SK-N-MC (cell line): ENCODE measurements around the gene NPC1.
A peak's percentile ranks its signal among the peaks of the same experiment; 100 is the strongest.
"Not testable (repeated sequence)": the region's sequence is repeated elsewhere in the genome, so short reads cannot be mapped to it uniquely, and the experiment has no call there.

Source experiments
- DNase-seq: peaks from one replicate; pipeline ENCODE4 v3.0.0-alpha.2; 2011; ENCODE audit warnings: low read depth, low spot score
- H3K27ac ChIP-seq: fragments of 200-600 bp; sonication (generic); 2 replicates; pipeline ENCODE4 v1.5.1; 2016; ENCODE audit warnings: mixed run types
- H3K36me3 ChIP-seq: fragments of 200-600 bp; sonication (generic); 2 replicates; pipeline ENCODE4 v1.6.1; 2017; ENCODE audit warnings: antibody characterized with exemption, low read length, mixed read lengths; ENCODE audit not compliant: insufficient read depth
- H3K4me3 ChIP-seq: fragments of 200-600 bp; sonication (generic); 2 replicates; pipeline ENCODE4 v1.5.1; 2016
- H3K9ac ChIP-seq: fragments of 200-600 bp; sonication (generic); 2 replicates; pipeline ENCODE4 v1.8.0; 2017; ENCODE audit warnings: mixed run types, mixed read lengths; ENCODE audit not compliant: insufficient read length
- H3K9me3 ChIP-seq: fragments of 200-600 bp; sonication (generic); 2 replicates; pipeline ENCODE4 v1.6.1; 2017; ENCODE audit warnings: low read depth, mild to moderate bottlenecking, antibody characterized with exemption, low read length, moderate library complexity, mixed read lengths
- EZH2 ChIP-seq: fragments of 200-600 bp; sonication (generic); IDR thresholded peaks from one replicate; pipeline ENCODE4 v1.6.1; 2017; ENCODE audit warnings: antibody characterized with exemption
- FOXP2 ChIP-seq: optimal IDR thresholded peaks from 2 replicates; pipeline ENCODE3; 2011; ENCODE audit warnings: mild to moderate bottlenecking, moderate library complexity; ENCODE audit not compliant: insufficient read depth; ENCODE audit errors: extremely low read length, control extremely low read depth
- POLR2AphosphoS5 ChIP-seq: IDR thresholded peaks from 2 replicates; pipeline ENCODE4 v1.6.1; 2012; ENCODE audit warnings: mild to moderate bottlenecking, low read depth, low read length, borderline replicate concordance

Gene NPC1

DNA sequence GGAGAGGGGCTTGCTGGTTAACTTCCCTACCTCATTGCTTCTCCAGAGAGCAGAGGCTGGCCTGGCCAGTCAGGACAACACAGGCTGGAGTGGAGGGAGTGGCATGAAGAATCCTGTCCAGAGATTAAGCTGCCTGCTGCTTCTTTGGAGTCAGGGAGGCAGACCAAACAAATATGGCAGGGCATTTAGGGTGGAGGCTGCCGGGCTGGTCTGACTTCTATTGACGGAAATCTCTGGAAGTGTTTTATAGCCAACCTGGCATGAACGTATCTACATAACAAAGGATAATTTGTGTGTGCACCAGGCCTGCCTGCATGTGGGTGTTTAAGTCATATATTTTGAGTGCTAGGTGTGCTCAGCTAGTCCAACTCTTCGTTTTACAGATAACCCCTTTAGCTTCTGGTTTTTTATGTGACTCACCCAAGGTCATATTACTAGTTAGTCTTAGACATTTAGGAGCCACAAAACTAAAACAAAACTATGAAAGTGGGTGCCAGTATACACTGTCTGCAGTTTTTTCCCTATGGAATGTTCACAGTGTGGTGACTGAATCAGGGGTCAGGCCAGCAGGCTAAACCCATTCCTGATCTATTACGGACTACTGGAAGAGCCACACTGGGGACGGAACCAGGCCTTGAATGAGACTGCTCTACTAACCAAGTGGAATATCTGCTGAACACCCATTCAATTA, 5.5 kb downstream of the NPC1 start:
- Histone ChIP-seq H3K36me3 (no peaks in the 10 kb centered on the region), H3K9ac (no peak overlapping the region), H3K4me3 (no peak overlapping the region), H3K9me3 (no peaks in the 10 kb centered on the region), H3K27ac (no peak overlapping the region)
- no peak for DNase-seq
- TF ChIP-seq FOXP2 (no peak), EZH2 (no peak), POLR2AphosphoS5 (no peak)

DNA sequence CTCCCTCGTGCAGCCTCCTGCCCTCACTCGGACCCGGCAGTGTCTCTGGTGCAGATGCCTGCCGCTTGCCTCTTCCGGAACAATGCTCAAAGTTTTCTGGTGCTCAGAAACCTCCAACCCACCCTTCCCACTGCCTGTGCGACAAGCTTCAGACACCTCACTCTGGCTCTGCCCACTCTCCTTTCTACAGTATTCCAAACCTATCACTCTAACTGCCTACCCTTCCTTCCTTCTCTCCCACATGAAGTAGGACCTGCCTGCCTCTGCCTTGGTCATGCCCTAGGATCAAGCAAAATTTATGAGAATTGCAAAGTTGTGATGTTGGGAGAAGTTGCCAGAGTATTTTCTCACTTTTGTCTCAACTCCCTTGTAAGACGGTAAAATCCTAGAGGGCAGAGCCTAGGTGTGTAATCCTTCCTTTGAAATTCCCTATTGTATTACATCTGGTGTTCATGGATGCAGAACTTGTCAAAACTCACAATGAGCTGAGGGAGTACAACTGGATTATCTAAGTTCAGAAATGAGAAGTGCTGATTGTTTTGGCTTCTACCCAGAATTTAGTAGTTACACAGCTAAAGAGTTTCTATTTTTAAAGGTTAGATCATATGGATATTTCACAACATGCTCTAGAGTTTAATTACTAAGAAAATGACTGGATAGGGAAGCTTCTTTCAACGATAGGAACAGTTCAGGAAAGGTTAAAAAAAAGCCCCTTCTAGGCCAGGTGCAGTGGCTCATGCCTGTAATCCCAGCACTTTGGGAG, 7.2 kb downstream of the NPC1 start:
- Histone ChIP-seq H3K9me3 (no peaks in the 10 kb centered on the region), H3K27ac (no peak overlapping the region), H3K36me3 (no peaks in the 10 kb centered on the region), H3K4me3 (no peak overlapping the region), H3K9ac (no peak overlapping the region)
- DNase-seq: no peak
- no peak for TF ChIP-seq EZH2
- no peak for TF ChIP-seq POLR2AphosphoS5
- TF ChIP-seq FOXP2: no peak

DNA sequence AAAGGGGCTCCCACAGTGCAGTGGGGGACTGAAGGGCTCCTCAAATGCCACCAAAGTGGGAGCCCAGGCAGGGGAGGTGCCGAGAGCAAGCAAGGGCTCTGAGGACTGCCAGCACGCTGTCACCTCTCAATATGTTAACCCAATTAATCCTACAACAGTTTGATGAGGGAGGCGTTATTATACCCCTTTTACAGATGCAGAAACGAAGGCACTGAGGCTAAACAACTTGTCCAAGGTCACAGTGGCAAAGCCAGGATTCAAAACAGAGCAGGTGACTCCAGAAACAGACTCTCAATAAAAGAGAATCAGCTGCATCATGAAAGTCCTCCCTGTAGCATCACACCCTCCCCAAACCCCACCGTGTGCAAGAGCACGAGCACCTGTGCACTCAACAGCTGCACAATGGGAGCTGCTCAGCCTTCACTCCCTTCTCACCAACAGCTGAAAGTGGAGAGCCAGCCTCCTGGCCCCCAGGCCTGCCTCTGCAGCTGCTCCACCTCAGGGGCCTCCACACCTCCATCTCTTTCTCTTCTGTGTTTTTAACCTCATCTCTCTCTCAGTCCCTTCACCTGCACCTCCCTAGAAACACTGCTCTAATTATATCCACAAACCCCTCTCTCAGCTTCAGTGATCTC, 8.1 kb downstream of the NPC1 start:
- H3K27ac ChIP-seq: no peak overlapping the region
- H3K36me3 ChIP-seq: no peaks in the 10 kb centered on the region
- no peak for TF ChIP-seq EZH2
- no peak for TF ChIP-seq FOXP2
- no peak for TF ChIP-seq POLR2AphosphoS5
- H3K9ac ChIP-seq: no peak overlapping the region
- H3K9me3 ChIP-seq: no peaks in the 10 kb centered on the region
- H3K4me3 ChIP-seq: no peak overlapping the region
- no peak for DNase-seq

DNA sequence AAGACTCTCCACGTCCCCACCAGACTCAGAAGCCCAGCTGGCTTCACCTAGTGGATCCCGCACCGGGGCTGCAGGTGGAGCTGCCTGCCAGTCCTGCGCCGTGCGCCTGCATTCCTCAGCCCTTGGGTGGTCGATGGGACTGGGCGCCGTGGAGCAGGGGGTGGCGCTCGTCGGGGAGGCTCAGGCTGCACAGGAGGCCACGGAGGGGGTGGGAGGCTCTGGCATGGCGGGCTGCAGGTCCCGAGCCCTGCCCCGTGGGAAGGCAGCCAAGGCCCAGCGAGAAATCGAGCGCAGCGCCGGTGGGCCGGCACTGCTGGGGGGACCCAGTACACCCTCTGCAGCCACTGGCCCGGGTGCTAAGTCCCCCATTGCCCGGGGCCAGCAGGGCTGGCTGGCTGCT, 8.8 kb downstream of the NPC1 start:
- H3K27ac ChIP-seq, H3K4me3 ChIP-seq, H3K9ac ChIP-seq, H3K9me3 ChIP-seq, H3K36me3 ChIP-seq, DNase-seq: not testable (repeated sequence)

DNA sequence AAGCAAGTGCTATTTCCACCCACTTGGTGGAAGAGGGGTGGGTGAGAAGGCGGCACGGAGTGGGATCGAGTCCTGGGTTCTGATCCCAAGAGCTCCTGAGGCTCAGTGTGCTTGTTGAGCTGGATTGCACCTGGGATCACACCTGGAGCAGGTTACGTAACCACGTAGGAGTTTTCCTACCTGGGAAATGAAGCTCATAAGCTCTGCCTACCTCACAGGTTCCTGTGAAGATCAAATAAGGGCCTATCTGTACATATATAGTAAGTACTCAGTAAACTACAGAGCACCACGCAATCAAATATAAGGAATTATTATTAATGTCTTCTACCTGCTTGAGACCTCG, 11.0 kb downstream of the NPC1 start:
- Histone ChIP-seq H3K36me3 (no peaks in the 10 kb centered on the region), H3K9ac (no peak overlapping the region), H3K27ac (no peak overlapping the region), H3K4me3 (no peak overlapping the region), H3K9me3 (no peaks in the 10 kb centered on the region)
- no peak for DNase-seq
- TF ChIP-seq EZH2: no peak
- TF ChIP-seq FOXP2: no peak
- no peak for TF ChIP-seq POLR2AphosphoS5

DNA sequence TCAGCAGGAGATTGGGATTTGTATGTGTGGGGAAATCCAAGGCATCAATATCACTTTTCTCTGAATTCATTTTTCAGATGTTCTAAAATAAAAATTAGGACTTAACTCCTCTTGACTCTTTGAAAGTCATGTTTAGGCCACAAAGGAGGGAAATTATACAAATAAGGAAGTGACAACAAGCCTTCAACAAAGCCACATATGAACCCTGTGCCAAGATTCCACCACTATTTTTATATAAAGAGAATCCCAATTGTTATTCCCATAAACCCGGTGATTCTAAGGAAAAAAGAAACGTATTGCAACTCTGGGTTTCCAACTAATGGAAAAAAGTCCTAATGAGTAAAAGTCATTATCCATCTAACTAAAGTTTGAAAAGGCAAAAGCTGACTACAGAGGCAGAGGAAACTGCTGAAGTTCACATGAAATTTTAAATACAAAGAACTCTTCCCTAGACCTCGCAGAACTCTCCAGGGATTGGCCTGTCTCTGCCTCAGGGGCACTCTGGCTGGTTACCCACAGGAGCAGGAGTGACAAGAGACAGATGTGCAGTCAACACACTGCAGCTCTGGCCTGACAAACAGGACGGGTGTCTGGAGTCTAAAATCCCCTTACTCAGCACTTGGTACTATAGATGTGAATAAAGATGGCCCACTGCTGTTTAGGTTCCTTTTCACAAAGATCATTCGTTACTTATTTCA, 11.5 kb downstream of the NPC1 start:
- TF ChIP-seq FOXP2: no peak
- no peak for TF ChIP-seq POLR2AphosphoS5
- Histone ChIP-seq H3K27ac (no peak overlapping the region), H3K36me3 (no peaks in the 10 kb centered on the region), H3K4me3 (no peak overlapping the region), H3K9me3 (no peaks in the 10 kb centered on the region), H3K9ac (peak overlapping the region; percentile 22)
- peak; percentile 26 for DNase-seq

DNA sequence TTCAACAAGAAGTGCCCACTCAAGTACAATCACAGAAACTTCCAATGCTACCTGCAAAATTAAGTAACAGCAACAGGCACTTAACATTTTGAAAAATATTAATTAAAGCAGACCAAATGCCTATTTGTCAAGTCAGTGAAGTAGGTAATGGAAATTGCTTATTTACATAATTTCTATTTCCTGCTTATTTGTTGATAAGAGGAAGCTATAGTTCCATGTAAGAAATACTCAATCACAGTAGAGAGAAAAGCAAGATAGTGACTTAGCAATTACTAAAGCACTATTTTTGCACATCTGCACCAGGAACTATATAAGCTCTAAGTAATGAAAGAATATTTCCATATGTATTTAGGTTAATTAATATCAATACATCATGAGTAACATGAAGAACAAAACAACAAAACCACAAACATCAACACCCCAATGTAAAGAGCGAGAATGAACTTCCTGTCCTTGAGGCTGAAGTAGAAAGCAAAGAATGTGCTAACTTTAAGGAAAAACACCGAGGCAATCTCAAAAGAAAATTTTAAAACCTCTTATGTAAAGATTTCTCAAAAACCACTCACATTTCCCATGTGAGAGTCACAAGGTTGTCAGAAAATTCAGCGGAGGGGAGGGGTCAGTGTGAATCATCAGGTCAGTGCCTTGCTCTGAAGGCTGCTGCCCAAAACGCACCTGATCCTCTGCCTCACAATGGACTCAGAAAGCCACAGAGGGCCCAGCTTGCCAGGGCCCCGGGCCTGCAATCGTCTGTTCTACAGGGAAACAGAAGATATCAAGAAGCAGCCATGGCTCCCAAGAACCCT, 12.5 kb downstream of the NPC1 start:
- Histone ChIP-seq H3K9me3 (no peaks in the 10 kb centered on the region), H3K27ac (0 out of 2 replicates have a peak overlapping the region, but pooled peaks have one; percentile 34), H3K4me3 (0 out of 2 replicates have a peak overlapping the region, but pooled peaks have one; percentile 8), H3K9ac (peak overlapping the region; percentile 22), H3K36me3 (no peaks in the 10 kb centered on the region)
- TF ChIP-seq POLR2AphosphoS5 (no peak), FOXP2 (no peak), EZH2 (no peak)
- no peak for DNase-seq

DNA sequence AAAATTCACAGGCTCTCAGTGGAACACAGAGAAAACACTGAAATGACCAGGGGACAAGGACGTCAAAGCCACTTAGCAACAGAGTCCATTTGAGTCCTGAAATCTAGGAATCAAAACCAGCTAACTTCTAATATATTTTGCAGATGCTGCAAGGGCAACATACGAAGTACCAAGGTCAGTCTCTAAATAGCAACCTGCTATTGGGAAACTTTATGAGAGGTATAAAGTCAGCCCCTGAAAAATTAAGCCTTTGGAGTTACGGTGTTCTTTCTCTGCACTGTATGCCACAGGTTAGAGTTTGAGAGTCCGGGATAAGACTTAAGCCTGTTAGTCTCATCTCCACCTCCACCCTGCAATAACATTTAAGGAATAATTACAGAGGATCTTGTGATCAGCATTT, 13.3 kb downstream of the NPC1 start:
- no peak overlapping the region for H3K9ac ChIP-seq
- H3K4me3 ChIP-seq: no peak overlapping the region
- no peak for DNase-seq
- TF ChIP-seq FOXP2 (no peak), EZH2 (no peak), POLR2AphosphoS5 (no peak)
- H3K9me3 ChIP-seq: no peaks in the 10 kb centered on the region
- H3K36me3 ChIP-seq: peaks cover 6% of the 10 kb centered on the region
- no peak overlapping the region for H3K27ac ChIP-seq
